ENCODE data around the gene CRK.

CRK gene

GRCh38 chr17:1485423-1486376 lies 29.7 kb upstream of the CRK start:
- DNase-seq: peak; percentile 44

GRCh38 chr17:1484676-1485422 lies 28.8 kb upstream of the CRK start:
- DNase-seq: peak; percentile 40

DNA sequence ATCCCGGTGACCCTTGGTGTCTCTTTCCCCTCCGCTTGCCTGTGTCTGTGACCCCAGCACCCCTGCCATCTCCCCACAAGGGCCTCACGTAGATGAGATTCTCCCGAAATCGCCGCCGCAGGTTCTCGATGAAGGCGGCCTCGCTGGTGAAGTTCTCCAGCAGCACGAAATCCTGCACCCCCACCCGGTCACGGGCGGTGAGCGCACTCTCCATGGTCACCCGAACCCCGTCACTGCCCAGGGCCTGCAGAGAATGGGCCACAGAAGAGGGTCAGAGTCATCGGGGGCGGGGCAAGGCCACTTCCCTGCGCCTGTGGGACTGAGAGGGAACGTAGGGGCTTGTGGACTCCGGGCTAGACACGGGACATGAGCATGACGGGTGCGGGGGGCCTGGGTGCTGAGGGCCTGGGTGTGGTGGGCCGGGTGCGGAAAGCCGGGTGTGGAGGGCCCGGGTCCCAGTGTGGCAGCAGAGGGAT lies 28.1 kb upstream of the CRK start:
- no peak for DNase-seq

DNA sequence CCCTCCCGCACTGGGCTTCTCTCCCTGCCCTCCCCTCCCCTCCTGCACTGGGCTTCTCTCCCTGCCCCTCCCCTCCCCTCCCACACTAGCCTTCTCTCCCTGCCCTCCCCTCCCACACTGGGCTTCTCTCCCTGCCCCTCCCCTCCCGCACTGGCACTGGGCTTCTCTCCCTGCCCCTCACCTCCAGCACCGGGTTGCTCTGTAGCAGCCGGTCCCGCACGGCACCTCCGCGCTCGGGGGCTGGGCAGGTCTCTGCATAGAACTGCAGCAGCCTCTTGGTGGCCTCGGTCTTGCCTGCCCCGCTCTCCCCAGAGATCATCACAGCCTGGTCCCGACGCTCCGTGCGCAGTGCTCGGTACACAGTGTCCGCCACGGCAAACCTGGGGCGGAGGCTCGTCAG lies 26.6 kb upstream of the CRK start:
- DNase-seq: no peak

DNA sequence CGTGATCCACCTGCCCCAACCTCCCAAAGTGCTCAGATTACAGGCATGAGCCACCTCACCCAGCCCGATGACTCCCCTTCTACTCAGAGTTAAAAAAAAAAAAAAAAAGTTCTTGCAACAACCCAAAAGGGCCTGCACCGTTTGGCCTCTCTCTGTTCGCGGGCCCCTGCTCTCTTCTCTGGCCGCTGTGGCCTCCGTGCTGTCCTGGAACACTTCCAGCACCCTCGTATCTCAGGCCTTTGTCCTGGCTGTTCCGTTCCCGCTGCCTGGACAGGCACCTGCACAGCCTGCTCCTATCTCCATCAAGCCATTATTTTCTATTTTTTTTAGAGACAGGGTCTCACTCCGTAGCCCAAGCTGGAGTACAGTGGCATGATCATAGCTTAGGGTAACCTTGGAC lies 25.7 kb upstream of the CRK start:
- DNase-seq: no peak

GRCh38 chr17:1480747-1481465 lies 24.9 kb upstream of the CRK start:
- DNase-seq: no peak

DNA sequence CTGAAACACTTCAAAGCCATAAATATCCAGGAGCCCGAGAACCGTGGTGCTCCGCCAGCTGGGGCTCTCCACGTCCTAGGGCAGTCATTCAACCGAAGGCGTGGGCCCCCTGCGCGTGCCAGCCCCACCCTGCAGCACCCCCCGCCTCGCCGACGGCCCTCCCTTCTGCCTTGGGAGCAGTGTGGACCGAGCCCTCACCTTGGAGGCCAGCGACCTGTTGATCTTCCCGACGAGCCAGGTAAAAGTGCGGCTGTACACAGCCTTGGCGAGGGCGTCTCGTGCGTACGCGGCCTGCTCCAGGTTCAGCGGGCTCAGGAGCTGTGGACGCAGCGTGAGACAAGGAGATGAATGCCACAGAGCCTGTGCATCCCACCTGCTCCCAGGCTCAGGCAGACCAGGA lies 22.4 kb upstream of the CRK start:
- no peak for DNase-seq

DNA sequence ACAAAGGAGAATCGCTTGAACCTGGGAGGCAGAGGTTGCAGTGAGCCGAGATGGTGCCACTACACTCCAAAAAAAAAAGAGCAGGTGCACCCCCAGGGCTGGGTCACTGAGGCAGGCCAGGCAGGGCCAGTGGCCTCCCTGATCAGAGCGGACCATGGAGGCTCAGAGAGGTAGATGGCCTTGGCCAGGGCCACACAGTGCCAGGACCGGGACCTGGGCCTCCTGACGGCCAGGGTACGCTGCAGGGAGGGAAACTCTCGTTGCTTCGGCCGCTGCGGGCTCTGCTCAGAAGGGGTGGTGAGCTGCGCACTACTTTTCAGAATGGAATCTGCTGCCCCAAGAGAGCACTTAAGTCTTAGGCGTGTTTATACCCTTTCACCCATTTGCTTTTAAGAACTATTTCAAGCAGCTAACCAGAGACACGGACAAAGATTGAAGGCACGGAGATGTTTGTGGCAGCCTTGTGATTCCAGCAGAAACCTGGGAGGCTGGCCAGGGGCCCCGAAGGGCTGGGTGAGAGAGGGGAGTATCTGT lies 19.4 kb upstream of the CRK start:
- no peak for DNase-seq

GRCh38 chr17:1474402-1475189 lies 18.6 kb upstream of the CRK start:
- no peak for DNase-seq

DNA sequence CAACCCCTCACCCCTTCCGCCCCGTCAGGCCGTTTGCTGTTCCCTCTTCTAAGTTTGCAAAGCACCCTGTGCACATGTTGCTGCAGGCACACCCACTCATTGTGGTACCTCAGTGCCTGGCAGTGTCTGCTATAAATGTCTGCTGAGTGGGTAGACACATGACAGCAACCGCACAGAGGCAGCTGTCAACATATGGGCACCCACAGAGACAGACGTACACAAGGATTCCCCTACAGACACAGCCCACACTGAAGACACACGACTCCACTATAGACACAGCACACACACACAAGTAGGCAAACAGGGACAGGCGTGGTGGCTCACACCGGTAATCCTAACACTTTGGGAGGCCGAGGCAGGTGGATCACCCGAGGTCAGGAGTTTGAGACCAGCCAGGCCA lies 17.8 kb upstream of the CRK start:
- no peak for DNase-seq

DNA sequence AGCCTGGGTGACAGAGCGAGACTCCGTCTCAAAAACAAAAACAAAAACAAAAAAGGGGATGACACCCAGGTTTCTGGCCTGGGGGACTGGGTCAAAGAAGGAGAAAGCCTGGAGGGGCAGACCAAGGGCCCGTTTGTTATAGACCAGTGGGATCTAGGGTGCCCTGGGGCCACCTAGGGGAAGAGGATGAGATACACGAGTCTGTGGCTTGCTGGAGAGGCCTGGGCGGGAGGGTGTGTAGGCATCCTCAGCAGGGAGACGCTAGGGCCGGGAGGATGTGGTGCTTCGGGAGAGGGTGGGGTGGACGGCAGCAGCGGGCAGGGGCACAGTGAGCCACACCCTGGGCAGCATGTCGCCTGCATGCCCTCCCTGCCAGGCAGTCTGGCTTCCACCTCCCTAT lies 17.1 kb upstream of the CRK start:
- DNase-seq: no peak

DNA sequence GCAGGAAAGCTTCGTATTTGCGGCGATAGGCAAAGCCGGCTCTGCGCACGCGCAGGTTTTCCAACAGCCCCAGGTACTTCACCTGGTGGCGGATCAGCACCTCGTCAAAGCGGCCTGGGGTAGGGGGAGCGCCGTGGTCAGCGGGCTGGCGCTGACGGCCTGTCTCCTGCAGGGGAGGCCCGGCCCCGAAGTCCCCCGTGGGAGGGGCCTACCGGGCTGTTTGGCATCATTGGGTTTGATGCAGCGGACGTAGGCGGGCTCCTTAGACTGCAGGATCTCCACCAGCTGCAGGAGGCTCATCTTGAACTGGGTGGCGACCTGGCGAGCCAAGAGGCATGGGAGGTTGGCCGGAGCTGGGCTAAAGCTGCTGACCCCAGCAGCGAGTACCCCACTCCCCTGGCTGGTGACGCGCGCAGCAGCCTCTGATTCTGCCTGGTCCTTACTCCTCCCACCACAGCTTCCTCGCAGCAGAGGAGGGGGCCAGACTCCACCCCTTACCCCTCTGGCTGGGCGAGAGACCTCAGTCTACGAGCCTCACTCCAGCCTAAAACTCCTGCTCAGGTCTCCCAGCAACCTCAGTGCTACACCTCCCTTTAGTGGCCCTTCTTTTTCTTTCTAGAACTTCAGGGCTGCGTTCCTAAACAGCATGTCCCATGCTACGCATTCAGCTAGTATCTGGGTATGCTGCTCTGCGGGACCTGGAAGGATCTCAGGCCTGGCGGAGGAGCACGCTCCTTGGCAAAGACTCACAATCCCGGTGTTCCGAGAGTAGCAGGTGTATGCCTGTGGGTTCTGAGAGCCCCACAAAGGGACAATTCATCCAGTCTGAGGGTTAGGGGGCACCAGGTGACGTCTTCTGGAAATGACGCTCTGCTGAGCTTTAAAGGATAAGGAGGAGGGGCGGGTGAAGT lies 16.1 kb upstream of the CRK start:
- DNase-seq: no peak

DNA sequence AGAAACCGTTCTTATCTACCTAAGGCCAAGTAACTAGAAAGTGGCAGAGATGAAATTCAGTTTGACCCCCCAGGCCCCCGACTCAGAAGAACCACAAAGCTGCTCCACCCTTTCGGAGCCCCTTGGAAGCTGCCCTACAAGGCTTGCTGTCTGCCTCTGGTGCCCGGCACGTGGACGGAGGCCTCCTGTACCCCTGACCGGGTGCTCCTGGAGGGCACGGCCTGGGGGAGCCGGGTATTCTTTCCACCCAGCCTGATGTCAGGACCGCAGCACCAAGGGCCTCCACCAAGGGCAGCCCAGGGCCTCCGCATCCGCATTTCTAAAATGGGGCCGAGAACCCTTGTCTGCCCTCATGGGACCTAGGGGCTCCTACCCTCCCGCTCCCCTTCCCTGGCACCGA lies 15.5 kb upstream of the CRK start:
- no peak for DNase-seq

DNA sequence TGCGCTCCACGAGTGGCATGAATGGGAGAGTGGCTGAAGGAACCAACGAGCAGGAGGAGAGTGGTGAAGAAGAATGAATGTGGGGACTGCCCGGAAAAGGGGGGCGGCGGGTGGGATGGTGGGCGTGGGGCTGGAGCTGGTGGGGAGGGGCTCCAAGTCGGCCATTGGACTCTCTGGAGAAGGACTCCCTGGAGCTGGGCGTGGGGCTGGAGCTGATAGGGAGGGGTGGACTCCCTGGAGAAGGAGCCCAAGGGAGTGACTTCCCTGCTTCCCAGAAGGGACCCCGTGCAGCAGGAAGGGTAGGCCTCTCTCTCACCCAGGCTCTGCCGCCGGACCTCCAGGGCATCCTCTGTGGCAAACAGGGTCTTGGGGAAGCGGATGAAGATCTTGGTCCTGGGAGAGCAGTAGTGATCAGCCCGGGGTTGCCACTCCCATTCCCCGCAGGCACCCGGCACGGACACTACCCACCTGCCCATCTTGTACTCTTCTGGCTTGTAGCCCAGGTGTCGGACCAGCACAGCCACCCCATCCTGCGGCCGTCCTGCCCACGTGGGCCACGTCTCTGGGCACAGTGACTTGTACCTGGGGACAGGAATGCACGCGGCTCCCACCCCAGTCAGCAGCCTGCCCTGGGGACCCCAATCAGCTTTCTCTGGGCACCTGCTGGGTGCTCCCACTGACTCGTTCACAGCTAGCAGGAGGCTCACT lies 14.9 kb upstream of the CRK start:
- DNase-seq: no peak

DNA sequence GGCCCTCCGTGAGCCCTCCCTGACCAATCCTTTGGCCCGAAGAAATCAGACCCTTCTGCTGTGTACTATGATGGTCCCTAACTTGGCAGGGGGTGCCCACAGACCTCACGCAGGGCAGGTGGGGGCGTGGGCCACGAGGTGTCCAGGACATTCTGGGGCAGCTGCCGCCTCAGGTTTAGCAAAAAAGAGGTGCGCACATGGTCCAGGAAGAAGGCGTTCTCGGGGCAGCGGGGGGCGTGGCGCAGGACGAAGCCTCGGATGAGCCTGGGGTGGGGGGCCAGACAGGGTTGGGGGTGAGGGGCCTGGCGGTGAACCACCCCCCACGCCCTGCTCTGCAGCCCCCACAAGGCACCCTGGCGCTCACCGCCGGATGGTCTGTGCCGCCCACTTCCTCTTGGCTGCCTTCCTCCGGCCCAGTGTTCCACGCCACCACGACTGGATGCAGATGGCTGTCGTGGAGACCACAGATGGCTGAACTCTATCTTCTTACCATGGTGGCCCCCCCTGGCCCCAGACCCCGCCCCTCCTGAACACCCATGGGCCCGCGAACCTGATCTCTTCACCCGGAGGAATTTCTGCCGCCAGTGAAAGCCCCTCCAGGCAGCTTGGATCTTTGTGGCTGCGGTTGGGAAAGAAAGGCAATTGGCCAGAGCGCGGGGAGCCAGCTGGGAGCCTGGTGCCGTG lies 14.2 kb upstream of the CRK start:
- DNase-seq: no peak

- no peak for DNase-seq
Observed at GRCh38 chr17:1469231-1469852, 13.3 kb upstream of the CRK start.

DNA sequence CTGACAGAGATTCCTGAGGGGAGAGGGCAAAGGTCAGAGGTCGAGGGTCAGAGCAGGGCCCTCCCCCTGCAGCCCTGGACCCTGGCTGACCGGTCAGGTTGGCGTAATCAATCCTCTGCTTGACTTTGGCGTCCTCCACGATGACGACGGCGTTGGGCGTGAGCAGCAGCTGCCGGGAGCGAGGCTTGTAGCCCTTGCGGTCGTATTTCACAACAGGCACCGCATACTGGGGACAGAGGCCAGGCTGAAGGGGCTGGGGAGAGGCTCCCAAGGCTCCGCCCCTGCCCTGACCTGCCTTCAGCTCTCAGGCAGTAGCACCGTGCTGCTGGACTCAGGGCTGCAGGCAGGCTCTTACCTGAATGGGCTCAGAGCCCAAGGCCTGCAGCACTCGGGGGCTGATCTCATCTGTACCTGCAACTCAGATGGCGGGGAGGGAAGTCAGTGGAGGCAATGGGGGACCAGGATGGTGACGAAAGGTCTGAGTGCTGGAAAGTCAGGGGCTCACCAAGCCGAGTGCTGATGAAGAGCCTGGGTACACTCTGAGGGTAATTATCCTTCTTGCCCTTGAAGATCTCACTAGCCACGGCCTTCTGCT lies 12.0 kb upstream of the CRK start:
- DNase-seq: no peak

GRCh38 chr17:1467258-1467657 lies 11.2 kb upstream of the CRK start:
- no peak for DNase-seq

GRCh38 chr17:1464186-1464585 lies 8.2 kb upstream of the CRK start:
- DNase-seq: no peak

Data from CD4-positive, alpha-beta T cell treated with Interleukin-4 for 4 hours (primary cell).